Calu3 (cell line): Measurements from ENCODE around the gene SORBS1. TPM values are rescaled to one million over a fixed set of nuclear protein-coding genes. Genes with fewer than 3 reads are reported as not detected.
A peak's percentile ranks its signal among the peaks of the same experiment; 100 is the strongest.

ENCODE experiments used
- BruUV-seq: library from RNA; stranded (reverse); fragments of 400-500 nt; replicated peaks from 2 replicates; lab custom pipeline; 2021; lab: Mats Ljungman, UMichigan
- CTCF ChIA-PET: fragments of 300-600 bp; sonication (Branson Sonifier 250); formaldehyde crosslinking; loops from one replicate; lab custom pipeline; 2022; ENCODE audit warnings: antibody characterized with exemption; lab: Charles Lee
- DNase-seq: peaks from one replicate; pipeline ENCODE4 v3.0.0; 2022
- H3K27ac Mint-ChIP-seq: one replicate; pipeline ENCODE4 v1.8.0; 2022; ENCODE audit warnings: mixed read lengths; ENCODE audit not compliant: unreplicated experiment
- H3K27me3 Mint-ChIP-seq: one replicate; pipeline ENCODE4 v1.8.0; 2022; ENCODE audit warnings: mixed read lengths; ENCODE audit not compliant: unreplicated experiment
- H3K36me3 Mint-ChIP-seq: one replicate; pipeline ENCODE4 v1.8.0; 2022; ENCODE audit warnings: mild to moderate bottlenecking, moderate library complexity, mixed read lengths; ENCODE audit not compliant: insufficient read depth, unreplicated experiment
- H3K4me1 Mint-ChIP-seq: one replicate; pipeline ENCODE4 v1.8.0; 2022; ENCODE audit warnings: mild to moderate bottlenecking, low read depth, mixed read lengths; ENCODE audit not compliant: unreplicated experiment
- H3K4me3 Mint-ChIP-seq: one replicate; pipeline ENCODE4 v1.8.0; 2022; ENCODE audit warnings: mild to moderate bottlenecking, low read depth, moderate library complexity, mixed read lengths; ENCODE audit not compliant: unreplicated experiment
- H3K9me3 Mint-ChIP-seq: one replicate; pipeline ENCODE4 v1.8.0; 2022; ENCODE audit warnings: low read depth, mixed read lengths; ENCODE audit not compliant: unreplicated experiment
- CTCF ChIP-seq: fragments of 200-600 bp; IDR thresholded peaks from one replicate; pipeline ENCODE4 v1.8.0; 2022; ENCODE audit warnings: antibody characterized with exemption; ENCODE audit not compliant: unreplicated experiment
- intact Hi-C: fragments of 100-400 bp; cut with micrococcal nuclease; formaldehyde crosslinking; loops from one replicate; pipeline ENCODE4 v1.10.0; 2022; ENCODE audit not compliant: unreplicated experiment
- total RNA-seq: library from RNA; stranded (reverse); gene quantifications from 2 replicates; pipeline ENCODE4 v1.2.3, GENCODE V29; 2022

Gene SORBS1
- total RNA-seq, 1 experiment from 2014 or later, result 2.8 TPM

GRCh38 chr10:95561864-95562177, 650 bp upstream of the SORBS1 start:
- TF ChIP-seq CTCF, result no peak
- no peaks in the 10 kb centered on the region for H3K9me3 Mint-ChIP-seq
- BruUV-seq, result no TSS peak

GRCh38 chr10:95560278-95561176, 644 bp downstream of the SORBS1 start:
- peak; percentile 38 for DNase-seq
- H3K27me3 Mint-ChIP-seq, result peaks cover 42% of the 10 kb centered on the region
- intact Hi-C loops, result no loop called here

More at GRCh38 chr10:95561864-95562177, 650 bp upstream of the SORBS1 start:
- Mint-ChIP-seq H3K4me1 (no peaks in the 10 kb centered on the region), H3K27ac (no peak overlapping the region), H3K4me3 (peak overlapping the region; percentile 82), H3K36me3 (peaks cover 14% of the 10 kb centered on the region), H3K27me3 (peaks cover 52% of the 10 kb centered on the region)
- no peak for DNase-seq
- intact Hi-C loops, result no loop called here
- CTCF ChIA-PET, result no interaction called here

GRCh38 chr10:95559896-95560277, 1.3 kb downstream of the SORBS1 start:
- no TSS peak for BruUV-seq
- Mint-ChIP-seq H3K27ac (no peak overlapping the region), H3K4me3 (peak overlapping the region; percentile 82), H3K9me3 (no peaks in the 10 kb centered on the region), H3K4me1 (no peaks in the 10 kb centered on the region), H3K27me3 (peaks cover 40% of the 10 kb centered on the region), H3K36me3 (peaks cover 14% of the 10 kb centered on the region)
- intact Hi-C loops, result no loop called here
- DNase-seq, result no peak
- no peak for TF ChIP-seq CTCF
- CTCF ChIA-PET, result no interaction called here

More at GRCh38 chr10:95560278-95561176, 644 bp downstream of the SORBS1 start:
- CTCF ChIA-PET, result no interaction called here
- peaks cover 14% of the 10 kb centered on the region for H3K36me3 Mint-ChIP-seq
- no peaks in the 10 kb centered on the region for H3K9me3 Mint-ChIP-seq
- TSS peak; percentile 52 for BruUV-seq
- peak overlapping the region; percentile 51 for H3K27ac Mint-ChIP-seq
- H3K4me3 Mint-ChIP-seq, result peak overlapping the region; percentile 82
- no peaks in the 10 kb centered on the region for H3K4me1 Mint-ChIP-seq
- no peak for TF ChIP-seq CTCF

- CTCF ChIA-PET, result no interaction called here
- no TSS peak for BruUV-seq
- Mint-ChIP-seq H3K9me3 (no peaks in the 10 kb centered on the region), H3K4me3 (no peak overlapping the region), H3K4me1 (no peaks in the 10 kb centered on the region), H3K36me3 (peaks cover 14% of the 10 kb centered on the region), H3K27me3 (peaks cover 40% of the 10 kb centered on the region), H3K27ac (no peak overlapping the region)
- intact Hi-C loops, result no loop called here
- no peak for DNase-seq
- TF ChIP-seq CTCF, result no peak
These were observed 1.7 kb downstream of the SORBS1 start for GRCh38 chr10:95559471-95559870.
